Activated B cell treated with CpG ODN at 0.5 μM for 24 hours (primary cell): ENCODE results near the gene JAG1. TPM values are rescaled to one million over a fixed set of nuclear protein-coding genes. Genes with fewer than 3 reads are reported as not detected.

ENCODE experiments used
- ATAC-seq: fragments of 200-7000 bp; cut with Tn5 transposase; one replicate; pipeline ENCODE4 v1.10.0; 2021; ENCODE audit warnings: low read depth, mild to moderate bottlenecking, moderate library complexity
- CTCF ChIA-PET: fragments of 350-600 bp; sonication (Branson Sonifier 250); formaldehyde crosslinking; loops from one replicate; lab custom pipeline; 2021; ENCODE audit warnings: antibody characterized with exemption; lab: Charles Lee
- POLR2A ChIA-PET: fragments of 350-600 bp; sonication (Branson Sonifier 250); formaldehyde crosslinking; loops from one replicate; lab custom pipeline; 2021; ENCODE audit warnings: antibody characterized with exemption; lab: Charles Lee
- DNase-seq: peaks from one replicate; pipeline ENCODE4 v3.0.0; 2022
- H3K27ac Mint-ChIP-seq: one replicate; pipeline ENCODE4 v1.8.0; 2020; ENCODE audit warnings: mixed read lengths
- H3K27me3 Mint-ChIP-seq: one replicate; pipeline ENCODE4 v1.8.0; 2021; ENCODE audit warnings: mixed read lengths
- H3K36me3 Mint-ChIP-seq: one replicate; pipeline ENCODE4 v1.8.0; 2021; ENCODE audit warnings: low read depth, mixed read lengths
- H3K4me1 Mint-ChIP-seq: one replicate; pipeline ENCODE4 v1.8.0; 2021; ENCODE audit warnings: mixed read lengths
- H3K4me3 Mint-ChIP-seq: one replicate; pipeline ENCODE4 v1.8.0; 2020; ENCODE audit warnings: mild to moderate bottlenecking, mixed read lengths
- H3K9me3 Mint-ChIP-seq: one replicate; pipeline ENCODE4 v1.8.0; 2020; ENCODE audit warnings: mixed read lengths
- intact Hi-C: fragments of 100-400 bp; cut with micrococcal nuclease; formaldehyde crosslinking; loops from one replicate; pipeline ENCODE4 v1.15.1; 2024
- total RNA-seq: library from RNA; stranded (reverse); gene quantifications from 2 replicates; pipeline ENCODE4 v1.2.3, GENCODE V29; 2022
- TF ChIP-seq, protein P1 (sequence below): fragments of 200-600 bp; IDR thresholded peaks from one replicate; pipeline ENCODE4 v1.8.0; 2022; ENCODE audit warnings: antibody characterized with exemption, mild to moderate bottlenecking

The JAG1 gene
- total RNA-seq, 1 donor from 2014 or later, result not detected

DNA sequence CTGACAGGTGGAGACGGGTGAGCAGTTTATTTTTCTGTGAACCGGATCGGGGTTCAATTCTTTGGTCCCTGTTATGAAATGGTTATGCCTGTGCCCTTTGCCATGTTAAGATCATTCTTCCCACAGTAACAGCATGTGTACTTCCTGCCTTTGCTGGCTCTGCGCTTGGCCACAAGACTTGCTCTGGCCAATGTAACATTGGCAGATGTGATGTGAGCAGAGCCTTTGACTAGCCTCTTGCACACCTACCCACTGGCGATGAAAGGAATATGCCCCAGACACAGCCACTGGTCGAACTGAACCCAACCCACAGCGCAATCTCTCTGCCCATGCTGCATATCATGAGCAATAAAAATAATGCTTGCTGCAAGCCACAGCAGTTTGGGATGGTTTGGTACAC, 31.9 kb downstream of the JAG1 start:
- H3K4me1 Mint-ChIP-seq, result no peaks in the 10 kb centered on the region
- no peaks in the 10 kb centered on the region for H3K9me3 Mint-ChIP-seq

GRCh38 chr20:10641467-10641866, 32.3 kb downstream of the JAG1 start:
- Mint-ChIP-seq H3K9me3 (no peaks in the 10 kb centered on the region), H3K4me1 (no peaks in the 10 kb centered on the region), H3K27me3 (peaks cover 2% of the 10 kb centered on the region), H3K27ac (no peak overlapping the region), H3K36me3 (no peaks in the 10 kb centered on the region), H3K4me3 (no peak overlapping the region)
- ATAC-seq, result no peak
- DNase-seq, result no peak
- intact Hi-C loops, result no loop called here
- ChIA-PET POLR2A (no interaction called here), CTCF (no interaction called here)
- TF ChIP-seq, protein P1, sequence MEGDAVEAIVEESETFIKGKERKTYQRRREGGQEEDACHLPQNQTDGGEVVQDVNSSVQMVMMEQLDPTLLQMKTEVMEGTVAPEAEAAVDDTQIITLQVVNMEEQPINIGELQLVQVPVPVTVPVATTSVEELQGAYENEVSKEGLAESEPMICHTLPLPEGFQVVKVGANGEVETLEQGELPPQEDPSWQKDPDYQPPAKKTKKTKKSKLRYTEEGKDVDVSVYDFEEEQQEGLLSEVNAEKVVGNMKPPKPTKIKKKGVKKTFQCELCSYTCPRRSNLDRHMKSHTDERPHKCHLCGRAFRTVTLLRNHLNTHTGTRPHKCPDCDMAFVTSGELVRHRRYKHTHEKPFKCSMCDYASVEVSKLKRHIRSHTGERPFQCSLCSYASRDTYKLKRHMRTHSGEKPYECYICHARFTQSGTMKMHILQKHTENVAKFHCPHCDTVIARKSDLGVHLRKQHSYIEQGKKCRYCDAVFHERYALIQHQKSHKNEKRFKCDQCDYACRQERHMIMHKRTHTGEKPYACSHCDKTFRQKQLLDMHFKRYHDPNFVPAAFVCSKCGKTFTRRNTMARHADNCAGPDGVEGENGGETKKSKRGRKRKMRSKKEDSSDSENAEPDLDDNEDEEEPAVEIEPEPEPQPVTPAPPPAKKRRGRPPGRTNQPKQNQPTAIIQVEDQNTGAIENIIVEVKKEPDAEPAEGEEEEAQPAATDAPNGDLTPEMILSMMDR, result no peak

More for the DNA sequence above, 31.9 kb downstream of the JAG1 start:
- intact Hi-C loops, result no loop called here
- DNase-seq (no peak), ATAC-seq (no peak)
- ChIA-PET CTCF (no interaction called here), POLR2A (no interaction called here)
- H3K36me3 Mint-ChIP-seq, result no peaks in the 10 kb centered on the region
- H3K27ac Mint-ChIP-seq, result no peak overlapping the region
- no peak overlapping the region for H3K4me3 Mint-ChIP-seq
- TF ChIP-seq, protein P1, result no peak
- H3K27me3 Mint-ChIP-seq, result peaks cover 2% of the 10 kb centered on the region

DNA sequence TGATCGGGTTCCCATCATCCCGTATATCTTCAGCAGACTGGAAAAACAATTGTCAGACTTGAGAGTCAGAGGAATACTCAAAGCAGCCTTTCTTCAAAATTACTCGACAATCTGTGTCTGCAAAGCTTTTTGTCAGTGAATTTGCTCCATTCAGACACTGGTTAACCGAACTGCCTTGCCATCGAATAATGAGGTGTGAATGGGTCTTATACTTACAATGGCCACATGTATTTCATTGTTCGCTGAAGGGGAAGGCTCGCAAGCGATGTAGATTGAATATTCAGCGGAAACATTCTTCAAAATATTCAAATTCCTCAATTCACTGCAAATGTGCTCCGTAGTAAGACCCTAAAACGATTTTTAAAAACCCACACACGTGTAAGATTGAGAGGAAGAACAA, 32.9 kb downstream of the JAG1 start:
- ChIA-PET CTCF (no interaction called here), POLR2A (no interaction called here)
- Mint-ChIP-seq H3K36me3 (no peaks in the 10 kb centered on the region), H3K9me3 (no peaks in the 10 kb centered on the region), H3K4me3 (no peak overlapping the region), H3K27ac (no peak overlapping the region), H3K4me1 (no peaks in the 10 kb centered on the region), H3K27me3 (peaks cover 2% of the 10 kb centered on the region)
- DNase-seq (no peak), ATAC-seq (no peak)
- TF ChIP-seq, protein P1, result no peak
- intact Hi-C loops, result no loop called here

GRCh38 chr20:10639737-10640556, 33.9 kb downstream of the JAG1 start:
- Mint-ChIP-seq H3K4me1 (peaks cover 1% of the 10 kb centered on the region), H3K9me3 (no peaks in the 10 kb centered on the region), H3K27me3 (no peaks in the 10 kb centered on the region), H3K27ac (no peak overlapping the region), H3K36me3 (no peaks in the 10 kb centered on the region), H3K4me3 (no peak overlapping the region)
- CTCF ChIA-PET, result no interaction called here
- ATAC-seq (no peak), DNase-seq (no peak)
- POLR2A ChIA-PET, result no interaction called here
- intact Hi-C loops, result no loop called here
- TF ChIP-seq, protein P1, result no peak

- no peaks in the 10 kb centered on the region for H3K9me3 Mint-ChIP-seq
- CTCF ChIA-PET, result no interaction called here
- H3K36me3 Mint-ChIP-seq, result no peaks in the 10 kb centered on the region
- POLR2A ChIA-PET, result no interaction called here
- no peaks in the 10 kb centered on the region for H3K27me3 Mint-ChIP-seq
- H3K27ac Mint-ChIP-seq, result no peak overlapping the region
- DNase-seq (no peak), ATAC-seq (no peak)
- intact Hi-C loops, result no loop called here
- TF ChIP-seq, protein P1, result no peak
- no peak overlapping the region for H3K4me3 Mint-ChIP-seq
- H3K4me1 Mint-ChIP-seq, result peaks cover 9% of the 10 kb centered on the region
These were observed 34.6 kb downstream of the JAG1 start for GRCh38 chr20:10639077-10639736.
